Measurements from ENCODE around the gene ZP3.

DNA sequence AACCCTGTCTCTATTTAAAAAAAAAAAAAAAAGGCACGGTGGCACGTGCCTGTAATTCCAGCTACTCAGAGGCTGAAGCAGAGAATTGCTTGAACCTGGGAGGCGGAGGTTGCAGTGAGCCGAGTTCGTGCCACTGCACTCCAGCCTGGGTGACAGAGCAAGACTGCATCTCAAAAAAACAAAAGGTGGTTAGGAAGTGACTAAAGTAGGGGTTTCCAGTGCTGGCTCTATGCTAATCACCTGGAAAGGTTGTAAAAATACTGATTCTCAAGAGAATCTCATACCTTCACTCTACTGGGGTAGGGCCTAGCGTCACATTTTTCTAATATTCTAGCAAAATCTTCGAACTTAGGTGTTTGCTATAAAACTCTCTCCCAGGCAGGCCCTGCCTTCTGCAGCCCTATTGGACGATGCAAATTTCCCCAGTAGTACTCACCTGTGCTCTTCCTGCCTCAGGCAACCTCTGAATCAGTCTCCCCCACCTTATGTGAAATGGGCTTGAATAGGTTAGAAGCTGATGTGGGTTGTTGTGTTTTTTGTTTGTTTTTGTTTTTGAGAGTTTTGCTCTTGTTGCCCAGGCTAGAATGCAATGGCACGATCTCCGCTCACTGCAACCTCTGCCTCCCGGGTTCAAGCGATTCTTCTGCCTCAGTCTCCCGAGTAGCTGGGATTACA is 3.5 kb downstream of the ZP3 start:
- TF ChIP-seq ZNF7 (CRISPR knock-in tag; IDR thresholded peaks at IDR 0.05) (no peak), DNMT1 (CRISPR knock-in tag; IDR thresholded peaks at IDR 0.05) (no peak), AGO2 (optimal IDR thresholded peaks at IDR 0.05; ENCODE audit: low read depth, low read length) (no peak)
